B cell (primary cell): ENCODE measurements around the gene CNNM4. TPM values are rescaled to one million over a fixed set of nuclear protein-coding genes. Genes with fewer than 3 reads are reported as not detected.

ENCODE experiments used
- ATAC-seq: fragments of 200-7000 bp; cut with Tn5 transposase; one replicate; pipeline ENCODE4 v1.10.0; 2021; ENCODE audit warnings: low read depth, mild to moderate bottlenecking, moderate number of reproducible peaks, moderate library complexity
- CTCF ChIA-PET: fragments of 350-600 bp; sonication (Branson Sonifier 250); formaldehyde crosslinking; loops from one replicate; lab custom pipeline; 2021; ENCODE audit warnings: antibody characterized with exemption, inconsistent platforms; lab: Charles Lee
- POLR2A ChIA-PET: fragments of 350-600 bp; sonication (Branson Sonifier 250); formaldehyde crosslinking; loops from one replicate; lab custom pipeline; 2021; ENCODE audit warnings: antibody characterized with exemption; lab: Charles Lee
- DNase-seq: peaks from one replicate; pipeline ENCODE4 v3.0.0; 2013
- H2AFZ ChIP-seq: 2 replicates; pipeline ENCODE4 v1.6.1; 2012; ENCODE audit warnings: mild to moderate bottlenecking, low read depth, low read length; ENCODE audit not compliant: insufficient read depth, poor library complexity, severe bottlenecking
- H3K27ac ChIP-seq, 2 donors: 1 replicate in 1 of 2; 2 replicates in 1 of 2; pipeline ENCODE4 v1.5.1; 2012 to 2013; ENCODE audit warnings: low read length in 2 of 2, mild to moderate bottlenecking in 2 of 2, moderate library complexity in 1 of 2
- H3K27me3 ChIP-seq, 4 experiments: fragments of 200-600 bp in 1 of 4; sonication (generic) in 1 of 4; replicated peaks in 1 of 4; 1 replicate in 2 of 4; 2 replicates in 2 of 4; pipeline versions ENCODE4 v1.6.1 to v1.7.0; 2013 to 2016; ENCODE audit warnings: low read length in 3 of 4, mild to moderate bottlenecking in 2 of 4, mixed read lengths in 1 of 4, moderate library complexity in 1 of 4; ENCODE audit not compliant: insufficient read depth in 4 of 4, control insufficient read depth in 3 of 4; ENCODE audit errors: control extremely low read depth in 1 of 4
- H3K36me3 ChIP-seq, 2 experiments: replicated peaks in 1 of 2; 1 replicate in 1 of 2; 2 replicates in 1 of 2; pipeline versions ENCODE4 v1.6.1 to v1.7.1; 2013; ENCODE audit warnings: low read length in 1 of 2; ENCODE audit not compliant: insufficient read depth in 2 of 2, control insufficient read depth in 1 of 2; ENCODE audit errors: control extremely low read depth in 1 of 2, extremely low read depth in 1 of 2
- H3K4me1 ChIP-seq, 2 donors: fragments of 200-600 bp in 1 of 2; sonication (generic) in 1 of 2; 1 replicate in 1 of 2; 2 replicates in 1 of 2; pipeline versions ENCODE4 v1.5.1 to v1.6.1; 2013 to 2017; ENCODE audit warnings: low read length in 2 of 2; ENCODE audit not compliant: control insufficient read depth in 2 of 2, insufficient read depth in 2 of 2
- H3K4me2 ChIP-seq: replicated peaks from 2 replicates; pipeline ENCODE3; 2012; ENCODE audit warnings: mild to moderate bottlenecking, low read depth, low read length; ENCODE audit not compliant: poor library complexity, severe bottlenecking
- H3K4me3 ChIP-seq, 5 experiments: fragments of 200-600 bp in 1 of 5; sonication (generic) in 1 of 5; 1 replicate in 3 of 5; 2 replicates in 2 of 5; pipeline versions ENCODE4 v1.5.1 to v1.7.0; 2011 to 2016; ENCODE audit warnings: low read length in 4 of 5, mild to moderate bottlenecking in 4 of 5, low read depth in 2 of 5, control low read depth in 1 of 5, moderate library complexity in 1 of 5; ENCODE audit not compliant: insufficient read depth in 1 of 5; ENCODE audit errors: control extremely low read depth in 1 of 5, extremely low read depth in 1 of 5
- H3K79me2 ChIP-seq: fragments of 200-600 bp; sonication (generic); one replicate; pipeline ENCODE4 v1.6.0; 2016; ENCODE audit warnings: low read length; ENCODE audit not compliant: control insufficient read depth, insufficient read depth
- H3K9ac ChIP-seq: fragments of 200-600 bp; sonication (generic); 2 replicates; pipeline ENCODE4 v1.6.1; 2017; ENCODE audit warnings: mild to moderate bottlenecking, low read length, moderate library complexity
- H3K9me3 ChIP-seq, 3 donors: one replicate each; pipeline versions ENCODE4 v1.6.1 to v1.7.1; 2013; ENCODE audit warnings: low read length in 2 of 3; ENCODE audit not compliant: control insufficient read depth in 2 of 3, insufficient read depth in 1 of 3; ENCODE audit errors: control extremely low read depth in 1 of 3
- H4K20me1 ChIP-seq: 2 replicates; pipeline ENCODE4 v1.6.0; 2012; ENCODE audit warnings: mild to moderate bottlenecking, low read length; ENCODE audit not compliant: insufficient read depth, control insufficient read depth, poor library complexity, severe bottlenecking
- H3K27ac Mint-ChIP-seq: one replicate; pipeline ENCODE4 v1.8.0; 2021; ENCODE audit warnings: mixed read lengths
- H3K27me3 Mint-ChIP-seq: one replicate; pipeline ENCODE4 v1.8.0; 2021; ENCODE audit warnings: mixed read lengths
- H3K4me1 Mint-ChIP-seq: one replicate; pipeline ENCODE4 v1.8.0; 2021; ENCODE audit warnings: mixed read lengths
- H3K4me3 Mint-ChIP-seq: one replicate; pipeline ENCODE4 v1.8.0; 2021; ENCODE audit warnings: mixed read lengths
- H3K9me3 Mint-ChIP-seq: one replicate; pipeline ENCODE4 v1.8.0; 2022; ENCODE audit warnings: mixed read lengths; ENCODE audit not compliant: insufficient read depth
- CTCF ChIP-seq: fragments of 200-600 bp; IDR thresholded peaks from one replicate; pipeline ENCODE4 v1.8.0; 2022; ENCODE audit warnings: antibody characterized with exemption, mild to moderate bottlenecking
- EZH2 ChIP-seq: IDR thresholded peaks from 2 replicates; pipeline ENCODE4 v1.6.1; 2012; ENCODE audit warnings: borderline replicate concordance, low read depth, mild to moderate bottlenecking, moderate library complexity, low read length; ENCODE audit not compliant: insufficient read depth, poor library complexity, severe bottlenecking
- whole genome bisulfite sequencing: methylation state at CpG from one replicate; pipeline ENCODE4 v1.1.5; 2013; ENCODE audit warnings: missing lambda C conversion rate; ENCODE audit not compliant: insufficient coverage; 5-methylcytosine and 5-hydroxymethylcytosine counted together
- intact Hi-C: fragments of 100-400 bp; cut with micrococcal nuclease; formaldehyde crosslinking; loops from one replicate; pipeline ENCODE4 v1.10.0; 2022
- polyA plus RNA-seq: library from polyadenylated mRNA; depleted of rRNA; stranded (reverse); fragments of >200 nt; gene quantifications from 2 replicates; pipeline ENCODE4 v1.2.3, GENCODE V29; 2012
- total RNA-seq, 2 donors: library from RNA; stranded (reverse); fragments of 120-200 nt in 1 of 2; gene quantifications; 1 replicate in 1 of 2; 2 replicates in 1 of 2; pipeline versions ENCODE4 v1.2.3 to v1.2.4, GENCODE V29; 2013 to 2022

The CNNM4 gene
- total and polyA plus RNA-seq, 2 donors (not counting 1 experiment from before 2014, with no cell fraction given): 15.1 to 24.0 TPM

GRCh38 chr2:96710985-96711384 is 49.7 kb upstream of the CNNM4 start:
- Mint-ChIP-seq H3K9me3 (no peaks in the 10 kb centered on the region), H3K27me3 (no peaks in the 10 kb centered on the region), H3K4me1 (no peaks in the 10 kb centered on the region), H3K4me3 (no peak overlapping the region), H3K27ac (no peak overlapping the region)
- H3K4me1 ChIP-seq: no peaks in the 10 kb centered on the region
- no peaks in the 10 kb centered on the region for H3K9me3 ChIP-seq
- TF ChIP-seq CTCF (no peak), EZH2 (no peak)
- no peaks in the 10 kb centered on the region for H3K27me3 ChIP-seq
- DNase-seq (no peak), ATAC-seq (no peak)
- intact Hi-C loops: no loop called here
- H3K36me3 ChIP-seq: peaks cover 22 to 60% of the 10 kb centered on the region in 2 experiments
- ChIA-PET CTCF (no interaction called here), POLR2A (no interaction called here)
- 100% methylated on average over 1 of the region's 3 CpGs for WGBS
- no peak overlapping the region for H3K9ac ChIP-seq
- H4K20me1 ChIP-seq: no peaks in the 10 kb centered on the region
- no peak overlapping the region for H3K4me3 ChIP-seq
- H3K27ac ChIP-seq: no peak overlapping the region
- no peak overlapping the region for H3K4me2 ChIP-seq
- H2AFZ ChIP-seq: no peak overlapping the region
- H3K79me2 ChIP-seq: no peaks in the 10 kb centered on the region

- Histone ChIP-seq H3K27ac (no peak overlapping the region), H3K9me3 (no peaks in the 10 kb centered on the region), H2AFZ (no peak overlapping the region), H3K4me1 (no peaks in the 10 kb centered on the region), H3K27me3 (no peaks in the 10 kb centered on the region), H4K20me1 (no peaks in the 10 kb centered on the region), H3K36me3 (peaks cover 7 to 21% of the 10 kb centered on the region in 2 experiments), H3K9ac (no peak overlapping the region), H3K4me2 (no peak overlapping the region), H3K4me3 (no peak overlapping the region), H3K79me2 (no peaks in the 10 kb centered on the region)
- H3K9me3 Mint-ChIP-seq: no peaks in the 10 kb centered on the region
- no peak overlapping the region for H3K27ac Mint-ChIP-seq
- POLR2A ChIA-PET: no interaction called here
- WGBS: no CpG with 5 or more reads among the region's 5 CpGs
- no peak for TF ChIP-seq EZH2
- DNase-seq (no peak), ATAC-seq (no peak)
- H3K4me1 Mint-ChIP-seq: no peaks in the 10 kb centered on the region
- CTCF ChIA-PET: no interaction called here
- intact Hi-C loops: no loop called here
- H3K4me3 Mint-ChIP-seq: no peak overlapping the region
- no peaks in the 10 kb centered on the region for H3K27me3 Mint-ChIP-seq
These were observed 45.0 kb upstream of the CNNM4 start for GRCh38 chr2:96715658-96716057.
